IPS DF 6.9 (cell line): ENCODE results near the gene CFAP206.
"Not testable (repeated sequence)": the region's sequence is repeated elsewhere in the genome, so short reads cannot be mapped to it uniquely, and the experiment has no call there.

Experiments
- DNase-seq: peaks from one replicate; pipeline ENCODE4 v3.0.0-alpha.2; 2013; ENCODE audit warnings: low read depth, low spot score
- H3K27ac ChIP-seq: one replicate; pipeline ENCODE4 v1.5.1; 2013; ENCODE audit warnings: low read length, control low read depth
- H3K27me3 ChIP-seq: 2 replicates; pipeline ENCODE4 v1.6.1; 2013; ENCODE audit warnings: mild to moderate bottlenecking, low read length; ENCODE audit not compliant: control insufficient read depth, insufficient read depth
- H3K36me3 ChIP-seq: 2 replicates; pipeline ENCODE4 v1.6.1; 2013; ENCODE audit warnings: low read length; ENCODE audit not compliant: control insufficient read depth, insufficient read depth
- H3K4me1 ChIP-seq: 2 replicates; pipeline ENCODE4 v1.6.1; 2013; ENCODE audit warnings: low read length; ENCODE audit not compliant: control insufficient read depth, insufficient read depth
- H3K4me3 ChIP-seq: 2 replicates; pipeline ENCODE4 v1.5.1; 2013; ENCODE audit warnings: mild to moderate bottlenecking, low read length
- H3K9me3 ChIP-seq: 2 replicates; pipeline ENCODE4 v1.6.1; 2013; ENCODE audit warnings: low read length, inconsistent platforms; ENCODE audit not compliant: control insufficient read depth, insufficient read depth
- WGBS: extraction: QIAGEN DNeasy Blood & Tissue Kit; methylation state at CpG from one replicate; pipeline ENCODE4 v1.1.7; 2013; ENCODE audit warnings: mixed read lengths, missing lambda C conversion rate; ENCODE audit not compliant: insufficient read length, insufficient coverage; 5-methylcytosine and 5-hydroxymethylcytosine counted together

Gene CFAP206

GRCh38 chr6:87473419-87473903 is 65.7 kb downstream of the CFAP206 start:
- Histone ChIP-seq H3K27me3 (no peaks in the 10 kb centered on the region), H3K36me3 (no peaks in the 10 kb centered on the region), H3K4me1 (no peaks in the 10 kb centered on the region), H3K27ac (no peak overlapping the region), H3K9me3 (no peaks in the 10 kb centered on the region), H3K4me3 (peak overlapping the region; percentile 76)
- WGBS, result no CpG with 5 or more reads among the region's 15 CpGs
- DNase-seq, result no peak

GRCh38 chr6:87481931-87482330 is 74.2 kb downstream of the CFAP206 start:
- H3K27me3 ChIP-seq, result no peaks in the 10 kb centered on the region
- no peaks in the 10 kb centered on the region for H3K36me3 ChIP-seq
- H3K27ac ChIP-seq, result no peak overlapping the region
- no peaks in the 10 kb centered on the region; the same call in 1 of the 2 replicates for H3K4me1 ChIP-seq
- no peaks in the 10 kb centered on the region for H3K9me3 ChIP-seq
- DNase-seq, result no peak
- H3K4me3 ChIP-seq, result no peak overlapping the region
- no CpG with 5 or more reads among the region's 3 CpGs for WGBS

GRCh38 chr6:87482366-87482765 is 74.6 kb downstream of the CFAP206 start:
- no peaks in the 10 kb centered on the region for H3K36me3 ChIP-seq
- no peaks in the 10 kb centered on the region; the same call in 1 of the 2 replicates for H3K4me1 ChIP-seq
- no peaks in the 10 kb centered on the region for H3K9me3 ChIP-seq
- WGBS, result no CpG with 5 or more reads among the region's 4 CpGs
- DNase-seq, result no peak
- no peaks in the 10 kb centered on the region for H3K27me3 ChIP-seq
- H3K4me3 ChIP-seq, result no peak overlapping the region
- H3K27ac ChIP-seq, result no peak overlapping the region

GRCh38 chr6:87483929-87484328 is 76.2 kb downstream of the CFAP206 start:
- Histone ChIP-seq H3K4me1 (no peaks in the 10 kb centered on the region; the same call in 1 of the 2 replicates), H3K9me3 (no peaks in the 10 kb centered on the region), H3K27me3 (no peaks in the 10 kb centered on the region), H3K36me3 (no peaks in the 10 kb centered on the region), H3K4me3 (no peak overlapping the region), H3K27ac (no peak overlapping the region)
- DNase-seq, result peak; percentile 71
- WGBS, result no CpG with 5 or more reads among the region's 9 CpGs

GRCh38 chr6:87484491-87484890 is 76.7 kb downstream of the CFAP206 start:
- Histone ChIP-seq H3K9me3 (no peaks in the 10 kb centered on the region), H3K27me3 (no peaks in the 10 kb centered on the region), H3K4me1 (no peaks in the 10 kb centered on the region; the same call in 1 of the 2 replicates), H3K36me3 (no peaks in the 10 kb centered on the region), H3K27ac (no peak overlapping the region), H3K4me3 (no peak overlapping the region)
- no peak for DNase-seq
- no CpG with 5 or more reads among the region's 7 CpGs for WGBS

GRCh38 chr6:87487555-87487954 is 79.8 kb downstream of the CFAP206 start:
- no peaks in the 10 kb centered on the region for H3K27me3 ChIP-seq
- no peaks in the 10 kb centered on the region for H3K9me3 ChIP-seq
- H3K36me3 ChIP-seq, result no peaks in the 10 kb centered on the region
- no peak overlapping the region for H3K4me3 ChIP-seq
- H3K27ac ChIP-seq, result no peak overlapping the region
- DNase-seq, result no peak
- WGBS, result no CpG with 5 or more reads among the region's 4 CpGs
- H3K4me1 ChIP-seq, result no peaks in the 10 kb centered on the region; the same call in 1 of the 2 replicates

GRCh38 chr6:87489326-87489725 is 81.6 kb downstream of the CFAP206 start:
- H3K9me3 ChIP-seq, H3K4me1 ChIP-seq, DNase-seq, H3K4me3 ChIP-seq, H3K27ac ChIP-seq, H3K36me3 ChIP-seq, H3K27me3 ChIP-seq: not testable (repeated sequence)
- no CpG with 5 or more reads among the region's 8 CpGs for WGBS

- H3K36me3 ChIP-seq, result no peaks in the 10 kb centered on the region
- no peaks in the 10 kb centered on the region for H3K4me1 ChIP-seq
- no peak for DNase-seq
- H3K9me3 ChIP-seq, result no peaks in the 10 kb centered on the region
- no CpG with 5 or more reads among the region's 8 CpGs for WGBS
- H3K27me3 ChIP-seq, result no peaks in the 10 kb centered on the region
- H3K4me3 ChIP-seq, result no peak overlapping the region
- no peak overlapping the region for H3K27ac ChIP-seq
These were observed 87.1 kb downstream of the CFAP206 start for GRCh38 chr6:87494761-87495422.

GRCh38 chr6:87498048-87498447 is 90.3 kb downstream of the CFAP206 start:
- Histone ChIP-seq H3K27me3 (no peaks in the 10 kb centered on the region), H3K36me3 (no peaks in the 10 kb centered on the region), H3K27ac (no peak overlapping the region), H3K4me1 (no peaks in the 10 kb centered on the region), H3K9me3 (no peaks in the 10 kb centered on the region), H3K4me3 (no peak overlapping the region)
- no peak for DNase-seq

GRCh38 chr6:87501809-87502572 is 94.2 kb downstream of the CFAP206 start:
- WGBS, result no CpG with 5 or more reads among the region's 6 CpGs
- Histone ChIP-seq H3K36me3 (no peaks in the 10 kb centered on the region), H3K4me3 (no peak overlapping the region), H3K4me1 (no peaks in the 10 kb centered on the region), H3K27ac (no peak overlapping the region), H3K27me3 (no peaks in the 10 kb centered on the region), H3K9me3 (no peaks in the 10 kb centered on the region)
- DNase-seq, result no peak
